ENCODE data around the gene UBASH3B.
"Not testable (repeated sequence)": the region's sequence is repeated elsewhere in the genome, so short reads cannot be mapped to it uniquely, and the experiment has no call there.

The UBASH3B gene

GRCh38 chr11:122707901-122708300, 52.4 kb downstream of the UBASH3B start:
- DNase-seq (ENCODE audit: low spot score), result no peak

- DNase-seq (ENCODE audit: low spot score), result no peak
Measured at GRCh38 chr11:122709039-122709760, 53.7 kb downstream of the UBASH3B start.

DNA sequence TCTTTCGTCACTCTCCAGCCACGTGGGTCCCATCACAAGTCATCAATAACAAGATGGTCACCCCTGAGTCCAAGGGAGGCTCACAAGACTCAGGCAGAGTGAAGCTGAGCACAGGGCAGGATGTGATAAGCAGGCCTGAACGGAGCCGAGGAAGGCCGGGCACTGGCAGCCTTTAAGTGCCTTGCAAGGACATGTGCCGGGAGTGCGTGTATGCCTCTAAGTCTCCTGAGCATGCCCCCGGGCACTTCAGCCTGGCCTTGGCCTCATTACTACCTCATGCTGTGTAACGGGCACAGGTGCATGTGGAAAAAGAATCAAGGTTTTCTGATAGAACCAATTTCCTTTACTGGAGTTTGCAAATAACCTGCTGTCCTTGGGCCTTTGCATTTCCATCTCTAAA, 55.8 kb downstream of the UBASH3B start:
- no peak for DNase-seq (ENCODE audit: low spot score)

- peak; percentile 15 for DNase-seq (ENCODE audit: low spot score)
Measured at GRCh38 chr11:122711831-122712381, 56.4 kb downstream of the UBASH3B start.

- DNase-seq (ENCODE audit: low spot score), result no peak
Measured at GRCh38 chr11:122714004-122714403, 58.5 kb downstream of the UBASH3B start.

DNA sequence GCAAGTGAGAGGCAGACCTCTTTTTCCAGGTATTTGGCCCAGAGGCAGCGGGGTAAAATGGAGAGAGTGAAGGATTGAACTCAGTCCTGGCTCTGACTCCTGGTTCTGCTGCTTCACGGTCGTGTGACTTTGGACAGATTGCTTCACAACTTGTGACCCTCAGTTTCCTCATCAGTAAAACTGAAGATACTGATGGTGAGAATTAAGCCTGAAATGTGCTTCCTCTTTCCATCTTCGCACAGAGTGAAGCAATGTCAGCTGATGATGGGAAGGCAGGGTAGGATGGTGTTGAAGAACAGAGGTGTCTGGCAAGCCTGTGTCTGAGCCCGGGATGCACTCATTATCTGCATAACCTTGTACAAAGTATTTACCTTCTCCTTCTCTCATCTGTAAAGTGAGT, 59.0 kb downstream of the UBASH3B start:
- no peak for DNase-seq (ENCODE audit: low spot score)

DNA sequence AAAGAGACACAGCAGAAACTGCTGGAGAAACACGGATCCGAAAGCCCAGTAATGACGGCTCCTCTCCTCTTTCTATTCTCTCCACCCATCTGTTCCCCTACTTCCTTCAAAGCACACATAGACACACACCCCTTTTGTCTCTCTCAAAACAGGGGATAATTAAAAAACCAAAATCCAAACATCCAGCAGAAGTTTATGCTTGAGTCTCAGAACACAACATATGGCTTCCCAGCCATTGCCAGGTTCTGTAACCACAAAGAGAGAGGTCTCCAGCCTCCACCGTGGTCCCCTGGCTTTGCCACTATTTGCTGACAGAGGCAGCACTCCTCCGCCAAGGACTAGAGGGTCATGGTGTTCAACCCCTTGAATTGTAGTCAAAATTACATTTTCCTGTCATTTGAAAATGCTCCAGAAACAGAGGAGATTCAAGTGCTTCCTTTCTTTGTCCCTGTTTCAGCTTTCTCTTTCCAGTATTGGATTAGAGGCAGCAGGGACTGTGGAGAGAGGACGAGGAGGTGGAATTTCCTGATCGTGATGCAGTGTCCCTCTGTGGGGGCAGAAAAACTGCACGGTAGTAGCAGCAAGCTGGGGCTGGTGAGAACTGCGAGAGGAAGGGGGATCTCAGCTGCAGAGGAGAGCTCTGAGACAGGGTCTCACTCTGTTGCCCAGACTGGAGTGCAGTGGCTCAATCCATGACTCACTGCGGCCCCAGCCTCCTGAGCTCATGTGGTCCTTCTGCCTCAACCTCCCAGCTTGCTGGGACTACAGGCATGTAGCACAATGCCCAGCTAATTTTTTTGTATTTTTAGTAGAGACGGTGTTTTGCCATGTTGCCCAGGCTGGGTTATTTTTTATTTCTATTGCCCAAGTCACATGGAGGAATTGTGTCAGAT, 60.3 kb downstream of the UBASH3B start:
- DNase-seq (ENCODE audit: low spot score), result no peak

DNA sequence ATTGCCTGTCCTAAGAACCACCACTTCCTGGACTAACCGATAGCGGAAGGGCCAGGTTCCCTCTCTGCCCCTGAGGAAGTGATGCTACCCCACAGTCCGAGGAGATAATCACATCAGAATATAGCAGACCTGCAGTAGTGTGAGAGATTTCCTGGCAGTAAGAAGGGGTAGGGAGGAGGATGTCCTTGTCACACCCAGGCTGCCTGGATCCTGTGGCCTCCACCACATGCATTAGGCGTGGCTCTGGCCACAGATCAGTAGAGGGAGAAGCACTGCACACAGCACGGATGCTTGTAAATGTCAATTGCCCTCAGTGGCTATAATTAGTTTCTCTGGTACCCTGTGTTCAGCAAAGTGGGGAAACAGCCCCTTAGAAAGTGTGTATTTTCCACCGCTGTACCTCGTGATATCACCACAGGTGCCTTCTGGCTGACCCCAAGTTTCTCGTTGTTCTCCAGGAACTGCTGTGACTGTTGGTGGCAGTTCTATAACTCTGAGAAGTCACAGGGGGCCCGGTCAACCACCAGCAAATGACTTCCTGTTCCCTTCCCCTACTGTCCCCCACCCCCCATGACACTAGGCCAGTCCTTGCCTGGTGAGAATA, 61.8 kb downstream of the UBASH3B start:
- DNase-seq (ENCODE audit: low spot score), result no peak

- no peak for DNase-seq (ENCODE audit: low spot score)
Measured at GRCh38 chr11:122720107-122720881, 64.8 kb downstream of the UBASH3B start.

GRCh38 chr11:122721201-122721963, 65.9 kb downstream of the UBASH3B start:
- no peak for DNase-seq (ENCODE audit: low spot score)

DNA sequence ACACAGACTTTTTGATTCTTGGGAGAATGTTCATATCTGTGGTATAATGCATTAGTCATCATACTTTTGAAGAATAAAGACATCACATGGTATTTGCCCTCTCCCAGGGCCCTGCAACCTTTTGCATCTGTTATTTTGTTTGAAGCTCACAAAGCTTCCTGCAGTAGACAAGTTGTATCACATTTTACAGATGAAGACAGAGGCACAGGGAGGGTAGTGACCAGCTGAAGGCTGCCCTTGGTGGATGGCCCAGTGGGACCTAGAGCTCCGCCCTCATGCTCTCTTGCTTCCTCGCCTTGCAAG, 66.4 kb downstream of the UBASH3B start:
- DNase-seq (ENCODE audit: low spot score), result no peak

- no peak for DNase-seq (ENCODE audit: low spot score)
Measured at GRCh38 chr11:122723106-122723505, 67.6 kb downstream of the UBASH3B start.

DNA sequence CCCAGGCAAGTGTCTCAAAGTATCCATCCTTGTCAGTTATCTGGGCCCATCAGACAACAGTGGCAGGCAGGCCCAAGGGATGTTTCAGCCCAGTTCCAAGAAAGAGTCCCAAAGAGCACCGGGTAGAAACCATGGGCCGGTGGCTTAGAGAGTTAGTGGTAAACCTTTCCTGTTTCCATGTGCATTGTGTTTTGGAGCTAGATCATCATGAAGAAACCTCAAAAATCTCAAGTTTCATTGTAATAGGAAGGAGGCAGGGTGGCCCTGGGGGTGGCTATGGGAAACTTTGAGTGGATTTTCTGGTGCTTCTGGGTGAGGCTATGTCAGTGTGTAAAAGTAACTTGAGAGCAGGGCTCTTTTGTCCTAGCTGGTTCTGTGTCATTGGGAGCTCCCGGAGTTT, 68.1 kb downstream of the UBASH3B start:
- DNase-seq (ENCODE audit: low spot score), result no peak

- DNase-seq (ENCODE audit: low spot score), result no peak
Measured at GRCh38 chr11:122724520-122724919, 69.0 kb downstream of the UBASH3B start.

DNA sequence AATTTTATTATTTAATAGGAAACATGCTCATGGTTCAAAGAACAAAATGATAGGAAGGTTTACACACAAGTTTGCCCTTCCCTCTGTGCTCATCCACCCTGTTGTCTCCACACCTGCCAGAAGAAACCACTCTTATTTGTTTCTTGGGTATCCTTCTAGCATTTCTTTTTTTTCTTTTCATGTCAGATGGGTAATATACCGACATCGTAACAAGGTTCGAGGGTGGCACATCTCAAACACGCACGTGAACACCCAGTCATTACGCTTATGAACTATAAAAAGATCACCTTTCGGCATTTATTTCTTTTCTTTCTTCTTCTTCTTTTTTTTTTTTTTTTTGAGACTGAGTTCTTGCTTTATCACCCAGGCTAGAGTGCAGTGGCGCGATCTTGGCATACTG, 70.5 kb downstream of the UBASH3B start:
- no peak for DNase-seq (ENCODE audit: low spot score)

DNA sequence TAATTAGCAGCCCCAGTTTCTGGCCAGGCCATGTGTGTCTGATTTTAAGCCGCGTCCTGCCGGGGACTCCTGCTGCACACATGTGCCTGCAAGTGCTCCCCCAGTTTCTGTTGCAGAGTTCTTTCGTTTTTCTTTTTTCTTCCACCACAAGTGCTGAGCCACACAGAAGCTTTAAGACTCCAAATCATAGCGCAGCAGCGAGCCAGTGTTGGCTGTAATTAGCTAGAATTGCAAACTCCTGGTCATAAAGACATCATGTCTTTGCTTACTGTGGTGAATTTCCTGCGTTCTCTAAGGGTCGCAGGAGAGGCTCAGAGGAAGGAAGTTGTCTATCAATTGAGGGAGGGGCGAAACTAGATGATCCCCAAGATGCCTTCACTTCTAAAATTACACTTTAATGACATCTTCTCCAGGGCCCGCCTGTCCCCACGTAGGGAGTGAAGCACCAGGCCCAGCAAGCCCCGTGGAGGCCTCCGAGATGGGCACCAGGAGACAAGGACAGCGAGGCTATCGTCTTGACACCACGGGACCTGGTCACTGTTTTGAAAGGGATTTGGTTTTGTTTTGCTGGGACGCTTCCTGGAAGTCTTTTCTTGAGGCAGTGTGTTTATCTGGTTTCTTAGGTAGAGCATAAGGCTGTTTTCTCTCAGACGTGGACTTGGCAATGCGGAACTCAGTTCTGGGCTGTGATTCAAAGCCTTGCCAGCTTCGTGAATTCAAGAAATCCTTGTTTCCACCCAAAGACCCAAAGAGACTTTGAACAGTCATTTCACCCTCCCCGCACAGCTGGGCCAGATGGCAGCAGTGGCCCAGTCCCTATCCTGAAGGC, 71.8 kb downstream of the UBASH3B start:
- DNase-seq (ENCODE audit: low spot score), result no peak

DNA sequence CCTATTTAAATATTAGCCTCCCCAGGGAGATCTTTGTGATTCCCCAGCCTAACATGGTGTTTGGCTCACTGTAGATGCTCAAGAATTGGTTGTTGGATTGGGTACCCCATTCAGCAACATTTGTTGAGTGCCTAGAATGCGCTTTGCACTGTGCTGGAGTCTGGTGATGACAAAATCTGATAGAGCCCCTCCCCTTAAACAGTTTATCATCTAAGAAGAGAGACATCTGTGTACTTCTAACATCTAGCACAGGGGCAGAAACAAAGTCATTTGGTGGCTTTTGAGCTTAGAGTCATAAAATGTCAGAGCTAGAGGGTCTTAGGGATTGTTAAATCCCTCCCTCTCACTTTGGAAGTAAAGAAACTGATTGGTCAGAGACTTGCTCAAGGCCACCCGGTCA, 73.0 kb downstream of the UBASH3B start:
- no peak for DNase-seq (ENCODE audit: low spot score)

GRCh38 chr11:122729139-122729538, 73.6 kb downstream of the UBASH3B start:
- no peak for DNase-seq (ENCODE audit: low spot score)

GRCh38 chr11:122730694-122731093, 75.2 kb downstream of the UBASH3B start:
- not testable (repeated sequence) for DNase-seq (ENCODE audit: low spot score)

- no peak for DNase-seq (ENCODE audit: low spot score)
Measured at GRCh38 chr11:122731500-122731913, 76.0 kb downstream of the UBASH3B start.

All from SK-N-DZ (cell line).